GM06990 (cell line): ENCODE data around the gene POMGNT1.
A peak's percentile ranks its signal among the peaks of the same experiment; 100 is the strongest.

Experiments
- DNase-seq: peaks from one replicate; pipeline ENCODE4 v3.0.0-alpha.2; 2011; ENCODE audit not compliant: insufficient read length; ENCODE audit errors: extremely low read depth
- H3K27me3 ChIP-seq: replicated peaks from 2 replicates; pipeline ENCODE4 v1.6.0; 2011; ENCODE audit warnings: low read length; ENCODE audit not compliant: control insufficient read depth, insufficient read depth
- H3K36me3 ChIP-seq: 2 replicates; pipeline ENCODE4 v1.5.1; 2011; ENCODE audit warnings: low read length; ENCODE audit not compliant: control insufficient read depth, insufficient read depth
- H3K4me3 ChIP-seq: replicated peaks from 2 replicates; pipeline ENCODE4 v1.5.1; 2011; ENCODE audit warnings: low read depth, mild to moderate bottlenecking, control low read depth, low read length
- TF ChIP-seq, protein P1 (sequence below): IDR thresholded peaks from 2 replicates; pipeline ENCODE4 v1.5.1; 2011; ENCODE audit warnings: low read length, control low read depth, mild to moderate bottlenecking, inconsistent platforms; ENCODE audit not compliant: insufficient read depth, poor library complexity, severe bottlenecking

Gene POMGNT1

DNA sequence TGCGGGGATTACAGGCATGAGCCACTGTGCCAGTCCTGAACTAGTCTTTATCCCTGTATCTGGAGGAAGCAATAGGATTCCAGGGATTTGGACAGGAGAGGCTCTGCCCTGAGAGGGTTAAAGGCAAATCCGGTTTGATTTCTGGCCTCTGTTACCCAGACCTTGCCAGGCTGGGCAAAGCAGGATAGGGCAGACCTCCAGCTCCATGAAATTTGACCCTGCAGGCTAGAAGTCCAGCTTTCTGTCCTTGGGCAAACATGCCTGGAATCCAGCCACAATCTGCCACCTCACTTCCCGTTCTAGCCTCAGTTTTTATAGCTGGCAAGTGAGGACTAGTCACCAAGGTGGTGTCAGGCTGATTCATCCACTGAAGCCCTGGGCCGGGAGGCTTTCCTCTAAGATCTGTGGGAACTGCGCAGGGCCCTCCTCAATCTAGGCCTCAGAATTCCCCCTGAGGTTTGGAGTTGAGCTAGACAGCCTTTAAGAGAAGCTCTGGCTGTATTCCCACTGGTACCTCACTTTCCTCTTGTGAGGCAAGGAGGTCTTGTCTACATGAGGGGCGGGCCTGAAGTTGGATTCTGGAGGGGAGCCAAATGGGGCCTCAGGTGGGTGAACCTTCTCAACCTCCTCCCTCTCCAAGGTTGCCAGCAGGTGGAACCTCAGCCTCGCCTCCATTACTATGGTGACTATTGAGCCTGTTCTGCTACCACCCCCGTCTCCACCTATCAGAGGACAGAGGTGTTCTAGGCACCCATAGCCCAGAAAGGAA, 15.0 kb downstream of the POMGNT1 start:
- H3K4me3 ChIP-seq, result no peak overlapping the region
- DNase-seq, result no peak

DNA sequence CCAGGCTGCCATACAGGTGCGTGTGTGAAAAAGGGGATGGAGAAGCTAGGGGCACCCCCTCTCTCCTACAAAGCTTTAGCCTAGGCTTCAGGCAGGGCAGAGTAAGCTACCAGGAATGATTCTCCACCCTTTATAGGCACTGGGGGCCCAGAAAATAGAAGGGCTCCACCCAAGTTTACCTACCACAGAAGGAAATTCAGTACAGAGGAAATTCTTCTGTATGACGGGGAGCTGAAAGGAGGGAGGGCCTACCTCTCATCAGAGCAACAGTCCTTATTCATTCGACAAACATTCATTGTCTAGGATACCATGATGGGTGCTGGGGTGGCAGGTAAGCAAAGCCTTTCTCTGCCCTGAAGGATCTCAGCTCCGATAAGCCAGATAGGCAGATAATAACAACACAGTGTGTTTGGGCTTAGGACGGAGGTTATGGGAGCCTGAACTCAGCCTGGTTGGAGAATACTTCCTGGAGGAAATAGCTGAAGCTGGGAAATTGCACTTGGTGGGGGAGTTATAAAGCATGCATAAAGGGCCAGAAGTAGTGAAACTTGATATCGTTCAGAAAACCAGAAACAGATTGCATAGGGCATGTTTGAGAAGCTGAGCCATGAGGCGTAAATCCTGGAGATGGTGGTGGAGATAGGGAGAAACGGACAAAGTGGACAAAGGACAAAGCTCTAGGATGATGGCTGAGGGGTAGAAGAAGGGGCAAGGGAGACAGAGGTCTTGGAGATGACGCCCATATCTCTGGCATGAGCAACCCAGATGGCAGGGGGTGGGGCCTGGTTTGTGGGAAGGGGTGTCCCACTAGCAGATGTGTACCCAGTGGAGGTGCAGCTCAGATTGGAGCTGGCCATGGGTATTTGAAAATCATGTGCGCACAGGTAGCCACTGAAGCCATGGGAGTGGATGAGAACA, 16.6 kb downstream of the POMGNT1 start:
- Histone ChIP-seq H3K36me3 (no peaks in the 10 kb centered on the region), H3K4me3 (no peak overlapping the region), H3K27me3 (no peaks in the 10 kb centered on the region)
- DNase-seq, result no peak
- TF ChIP-seq, protein P1, sequence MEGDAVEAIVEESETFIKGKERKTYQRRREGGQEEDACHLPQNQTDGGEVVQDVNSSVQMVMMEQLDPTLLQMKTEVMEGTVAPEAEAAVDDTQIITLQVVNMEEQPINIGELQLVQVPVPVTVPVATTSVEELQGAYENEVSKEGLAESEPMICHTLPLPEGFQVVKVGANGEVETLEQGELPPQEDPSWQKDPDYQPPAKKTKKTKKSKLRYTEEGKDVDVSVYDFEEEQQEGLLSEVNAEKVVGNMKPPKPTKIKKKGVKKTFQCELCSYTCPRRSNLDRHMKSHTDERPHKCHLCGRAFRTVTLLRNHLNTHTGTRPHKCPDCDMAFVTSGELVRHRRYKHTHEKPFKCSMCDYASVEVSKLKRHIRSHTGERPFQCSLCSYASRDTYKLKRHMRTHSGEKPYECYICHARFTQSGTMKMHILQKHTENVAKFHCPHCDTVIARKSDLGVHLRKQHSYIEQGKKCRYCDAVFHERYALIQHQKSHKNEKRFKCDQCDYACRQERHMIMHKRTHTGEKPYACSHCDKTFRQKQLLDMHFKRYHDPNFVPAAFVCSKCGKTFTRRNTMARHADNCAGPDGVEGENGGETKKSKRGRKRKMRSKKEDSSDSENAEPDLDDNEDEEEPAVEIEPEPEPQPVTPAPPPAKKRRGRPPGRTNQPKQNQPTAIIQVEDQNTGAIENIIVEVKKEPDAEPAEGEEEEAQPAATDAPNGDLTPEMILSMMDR, result no peak

More for the DNA sequence above, 15.0 kb downstream of the POMGNT1 start:
- TF ChIP-seq, protein P1, result no peak
- peaks cover 7% of the 10 kb centered on the region; the same call in 1 of the 2 replicates for H3K36me3 ChIP-seq
- H3K27me3 ChIP-seq, result no peaks in the 10 kb centered on the region

DNA sequence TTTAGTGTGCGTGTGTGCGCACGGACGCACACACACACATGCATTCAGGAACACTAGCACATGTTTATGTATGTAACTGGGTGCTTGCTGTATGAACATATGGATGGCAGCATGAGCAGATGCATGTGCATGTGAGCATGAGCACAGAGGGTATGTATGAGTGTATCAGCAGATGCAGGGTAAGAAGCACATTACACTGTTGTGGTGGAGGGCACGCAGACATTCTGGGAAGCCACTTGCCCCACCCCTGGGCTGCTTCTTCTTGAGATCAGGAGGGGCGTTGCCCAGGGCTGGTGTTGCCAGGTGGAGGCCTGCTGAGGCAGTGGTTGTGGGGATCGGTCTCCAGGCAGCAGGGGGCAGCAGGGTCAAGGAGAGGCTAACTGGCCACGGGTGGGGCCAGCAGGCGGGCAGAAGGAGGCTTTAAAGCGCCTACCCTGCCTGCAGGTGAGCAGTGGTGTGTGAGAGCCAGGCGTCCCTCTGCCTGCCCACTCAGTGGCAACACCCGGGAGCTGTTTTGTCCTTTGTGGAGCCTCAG, 18.1 kb downstream of the POMGNT1 start:
- no peak overlapping the region for H3K4me3 ChIP-seq
- H3K36me3 ChIP-seq, result no peaks in the 10 kb centered on the region
- H3K27me3 ChIP-seq, result no peaks in the 10 kb centered on the region
- TF ChIP-seq, protein P1, result peak; percentile 41
- no peak for DNase-seq

DNA sequence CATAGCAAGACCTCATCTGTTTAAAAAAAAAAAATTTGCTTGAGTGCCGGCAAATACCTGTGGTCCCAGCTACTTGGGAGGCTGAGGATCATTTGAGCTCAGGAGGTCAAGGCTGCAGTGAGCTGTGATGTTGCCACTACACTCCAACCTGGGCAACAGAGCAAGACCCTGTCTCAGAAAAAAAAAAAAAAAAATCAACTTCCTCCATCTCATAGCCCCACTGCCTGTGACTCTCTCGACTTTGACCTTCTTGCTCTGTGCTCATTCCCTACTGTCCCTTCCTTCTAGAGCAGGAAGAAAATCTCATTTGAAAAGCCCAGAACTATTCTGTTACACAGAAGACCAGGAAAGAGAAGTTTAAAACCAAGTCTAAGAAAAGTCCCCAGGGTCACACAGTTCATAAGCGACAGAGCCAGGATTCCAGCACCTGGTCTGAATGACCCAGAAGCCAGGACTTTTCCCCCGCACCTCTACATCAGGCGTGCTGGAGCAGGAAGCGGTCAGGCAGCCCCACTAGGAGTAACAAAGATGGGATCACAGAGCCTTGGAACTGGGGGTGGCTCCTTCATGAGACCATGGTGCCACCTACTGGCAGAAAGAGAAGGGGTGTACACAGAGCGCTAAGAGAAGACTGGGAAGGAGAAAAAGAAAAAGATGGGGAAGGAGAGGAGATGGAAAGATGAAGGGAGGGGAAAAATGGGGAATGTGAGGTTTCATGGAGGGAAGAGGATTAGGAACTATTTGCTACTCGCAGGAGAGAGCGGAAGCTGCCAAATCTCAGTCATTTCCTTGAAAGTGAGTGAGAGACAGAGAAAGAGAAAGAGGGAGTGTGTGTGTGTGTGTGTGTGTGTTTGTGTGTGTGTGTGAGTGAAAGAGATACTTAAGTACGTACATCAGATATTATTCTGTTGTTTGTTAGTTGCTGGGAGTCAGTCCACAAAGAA, 18.8 kb downstream of the POMGNT1 start:
- Histone ChIP-seq H3K36me3 (no peaks in the 10 kb centered on the region), H3K4me3 (no peak overlapping the region), H3K27me3 (no peaks in the 10 kb centered on the region)
- TF ChIP-seq, protein P1, result peak; percentile 90
- DNase-seq, result no peak
